ENCODE results near the gene KCTD2.

DNA sequence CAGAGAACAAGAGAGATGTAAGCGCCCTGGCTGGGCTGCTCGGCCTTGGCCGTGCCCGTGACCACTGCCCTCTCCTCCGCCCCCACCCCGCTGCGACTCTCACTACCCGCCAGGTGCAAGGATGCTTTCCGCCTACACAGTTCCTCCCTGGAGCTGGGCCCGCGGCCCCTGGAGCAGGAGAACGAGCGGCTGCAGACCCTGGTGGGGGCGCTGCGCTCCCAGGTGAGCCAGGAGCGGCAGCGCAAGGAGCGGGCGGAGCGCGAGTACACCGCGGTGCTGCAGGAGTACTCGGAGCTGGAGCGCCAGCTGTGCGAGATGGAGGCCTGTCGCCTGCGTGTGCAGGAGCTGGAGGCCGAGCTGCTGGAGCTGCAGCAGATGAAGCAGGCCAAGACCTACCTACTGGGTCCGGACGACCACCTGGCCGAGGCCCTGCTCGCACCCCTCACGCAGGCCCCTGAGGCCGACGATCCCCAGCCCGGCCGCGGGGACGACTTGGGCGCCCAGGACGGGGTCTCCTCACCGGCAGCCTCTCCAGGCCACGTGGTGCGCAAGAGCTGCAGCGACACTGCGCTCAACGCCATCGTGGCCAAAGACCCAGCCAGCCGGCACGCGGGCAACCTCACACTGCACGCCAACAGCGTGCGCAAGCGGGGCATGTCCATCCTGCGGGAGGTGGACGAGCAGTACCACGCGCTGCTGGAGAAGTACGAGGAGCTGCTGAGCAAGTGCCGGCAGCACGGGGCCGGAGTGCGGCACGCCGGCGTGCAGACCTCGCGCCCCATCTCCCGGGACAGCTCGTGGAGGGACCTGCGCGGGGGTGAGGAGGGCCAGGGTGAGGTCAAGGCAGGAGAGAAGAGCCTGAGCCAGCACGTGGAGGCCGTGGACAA lies 43.7 kb upstream of the KCTD2 start:
- no peak for TF ChIP-seq CTCF (IDR thresholded peaks at IDR 0.05)
- no peak for TF ChIP-seq POLR2AphosphoS5 (IDR thresholded peaks at IDR 0.05)
